ENCODE data around the gene SULT1A4.
"Not testable (repeated sequence)": the region's sequence is repeated elsewhere in the genome, so short reads cannot be mapped to it uniquely, and the experiment has no call there.

Gene SULT1A4

GRCh38 chr16:29459706-29460646 is at the start of gene SULT1A4:
TSS of gene SULT1A4 (plus strand) at chr16:29459913. CDS start at chr16:29461386, 1,473 bp downstream.
- not testable (repeated sequence) for DNase-seq

GRCh38 chr16:29423587-29423986 is 36.1 kb upstream of the SULT1A4 start:
- not testable (repeated sequence) for DNase-seq

- DNase-seq, result not testable (repeated sequence)
Measured at GRCh38 chr16:29425390-29425789, 34.3 kb upstream of the SULT1A4 start.

GRCh38 chr16:29453754-29454153 is 6.0 kb upstream of the SULT1A4 start:
- not testable (repeated sequence) for DNase-seq

GRCh38 chr16:29454269-29454668 is 5.4 kb upstream of the SULT1A4 start, which contains the start of the genes BOLA2 and SLX1B:
TSS of gene BOLA2 (minus strand) at chr16:29454351. CDS start at chr16:29454253, 98 bp downstream.
TSS of gene SLX1B (plus strand) at chr16:29454533.
- not testable (repeated sequence) for DNase-seq

GRCh38 chr16:29454828-29455227 is 4.9 kb upstream of the SULT1A4 start:
- not testable (repeated sequence) for DNase-seq

- not testable (repeated sequence) for DNase-seq
Measured at GRCh38 chr16:29457660-29458059, 2.1 kb upstream of the SULT1A4 start.

- not testable (repeated sequence) for DNase-seq
Measured at GRCh38 chr16:29460647-29461030, 926 bp downstream of the SULT1A4 start.

- not testable (repeated sequence) for DNase-seq
Measured at GRCh38 chr16:29465985-29466824, 6.5 kb downstream of the SULT1A4 start.

GRCh38 chr16:29466904-29467303 is 7.2 kb downstream of the SULT1A4 start:
- not testable (repeated sequence) for DNase-seq

GRCh38 chr16:29467654-29468366 is 8.1 kb downstream of the SULT1A4 start:
- DNase-seq, result not testable (repeated sequence)

GRCh38 chr16:29469660-29470059 is 9.9 kb downstream of the SULT1A4 start:
- DNase-seq, result not testable (repeated sequence)

- DNase-seq, result not testable (repeated sequence)
Measured at GRCh38 chr16:29472065-29472464, 12.4 kb downstream of the SULT1A4 start.

- not testable (repeated sequence) for DNase-seq
Measured at GRCh38 chr16:29482276-29482675, 22.6 kb downstream of the SULT1A4 start.

GRCh38 chr16:29506308-29506707 is 46.6 kb downstream of the SULT1A4 start, which contains the start of gene NPIPB12:
TSS of gene NPIPB12 (minus strand) at chr16:29506408.
- DNase-seq, result not testable (repeated sequence)

All from DMS79 (cell line).